ENCODE measurements around the gene CEMIP2. TPM values are rescaled to one million over a fixed set of nuclear protein-coding genes. Genes with fewer than 3 reads are reported as not detected.

CEMIP2 gene
- total RNA-seq, 1 donor from 2014 or later: 34.4 TPM

DNA sequence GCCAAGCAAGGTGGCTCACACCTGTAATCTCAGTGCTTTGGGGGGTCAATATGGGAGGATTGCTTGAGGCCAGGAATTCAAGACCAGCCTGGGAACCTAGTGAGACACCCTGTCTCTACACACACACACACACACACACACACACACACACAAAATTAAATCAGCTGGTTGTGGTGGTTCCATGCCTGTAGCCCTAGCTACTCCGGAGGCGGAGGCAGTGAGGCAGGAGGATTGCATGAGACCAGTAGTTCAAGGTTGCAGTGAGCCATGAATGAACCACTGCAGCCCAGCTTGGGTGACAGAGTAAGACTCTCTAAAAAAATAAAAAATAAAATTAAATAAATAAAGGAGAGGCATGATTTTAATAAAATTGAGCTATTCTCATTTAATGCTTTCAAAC lies 13.1 kb downstream of the CEMIP2 start:
- TF ChIP-seq, protein P1, sequence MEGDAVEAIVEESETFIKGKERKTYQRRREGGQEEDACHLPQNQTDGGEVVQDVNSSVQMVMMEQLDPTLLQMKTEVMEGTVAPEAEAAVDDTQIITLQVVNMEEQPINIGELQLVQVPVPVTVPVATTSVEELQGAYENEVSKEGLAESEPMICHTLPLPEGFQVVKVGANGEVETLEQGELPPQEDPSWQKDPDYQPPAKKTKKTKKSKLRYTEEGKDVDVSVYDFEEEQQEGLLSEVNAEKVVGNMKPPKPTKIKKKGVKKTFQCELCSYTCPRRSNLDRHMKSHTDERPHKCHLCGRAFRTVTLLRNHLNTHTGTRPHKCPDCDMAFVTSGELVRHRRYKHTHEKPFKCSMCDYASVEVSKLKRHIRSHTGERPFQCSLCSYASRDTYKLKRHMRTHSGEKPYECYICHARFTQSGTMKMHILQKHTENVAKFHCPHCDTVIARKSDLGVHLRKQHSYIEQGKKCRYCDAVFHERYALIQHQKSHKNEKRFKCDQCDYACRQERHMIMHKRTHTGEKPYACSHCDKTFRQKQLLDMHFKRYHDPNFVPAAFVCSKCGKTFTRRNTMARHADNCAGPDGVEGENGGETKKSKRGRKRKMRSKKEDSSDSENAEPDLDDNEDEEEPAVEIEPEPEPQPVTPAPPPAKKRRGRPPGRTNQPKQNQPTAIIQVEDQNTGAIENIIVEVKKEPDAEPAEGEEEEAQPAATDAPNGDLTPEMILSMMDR (IDR thresholded peaks at IDR 0.05): no peak

DNA sequence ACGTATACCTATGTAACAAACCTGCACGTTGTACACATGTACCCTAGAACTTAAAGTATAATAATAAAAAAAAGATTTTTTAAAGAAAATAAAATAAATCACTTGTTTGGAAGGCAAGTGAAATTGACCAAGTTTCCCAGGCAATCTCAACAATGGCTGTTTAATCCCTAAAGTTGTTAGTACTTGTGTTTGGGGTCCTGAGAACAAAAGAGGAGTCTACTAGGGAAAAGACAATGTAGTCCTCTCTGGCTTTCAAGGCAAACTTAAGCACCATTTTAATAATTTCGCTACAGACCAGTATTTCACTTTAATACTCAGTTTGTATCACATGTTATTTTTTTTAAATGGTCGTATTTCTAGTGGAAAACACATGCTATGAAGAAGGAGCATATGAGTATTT lies 14.2 kb downstream of the CEMIP2 start:
- H3K9me3 ChIP-seq: no peaks in the 10 kb centered on the region
- no peaks in the 10 kb centered on the region for H3K27me3 ChIP-seq
- H3K36me3 ChIP-seq: no peaks in the 10 kb centered on the region
- peaks cover 0 to 5% of the 10 kb centered on the region in 2 donors for H3K4me1 ChIP-seq
- H3K27ac ChIP-seq: no peak overlapping the region
- no peak for DNase-seq (ENCODE audit: low spot score in 2 of 2)
- intact Hi-C loops (cut with DNase I): no loop called here
- H3K4me3 ChIP-seq: no peak overlapping the region
- TF ChIP-seq, protein P1 (IDR thresholded peaks at IDR 0.05): no peak

More for the DNA sequence above, 13.1 kb downstream of the CEMIP2 start:
- no peak overlapping the region for H3K4me3 ChIP-seq
- intact Hi-C loops (cut with DNase I): no loop called here
- DNase-seq (ENCODE audit: low spot score in 2 of 2): no peak
- no peaks in the 10 kb centered on the region for H3K36me3 ChIP-seq
- H3K27me3 ChIP-seq: no peaks in the 10 kb centered on the region
- peaks cover 0 to 5% of the 10 kb centered on the region in 2 donors for H3K4me1 ChIP-seq
- no peak overlapping the region for H3K27ac ChIP-seq
- H3K9me3 ChIP-seq: no peaks in the 10 kb centered on the region

GRCh38 chr9:71752928-71753327 lies 15.4 kb downstream of the CEMIP2 start:
- Histone ChIP-seq H3K27ac (no peak overlapping the region), H3K9me3 (no peaks in the 10 kb centered on the region), H3K27me3 (no peaks in the 10 kb centered on the region), H3K4me1 (no peaks in the 10 kb centered on the region), H3K4me3 (no peak overlapping the region), H3K36me3 (no peaks in the 10 kb centered on the region)
- TF ChIP-seq, protein P1 (IDR thresholded peaks at IDR 0.05): no peak
- no peak for DNase-seq (ENCODE audit: low spot score in 2 of 2)
- intact Hi-C loops (cut with DNase I): no loop called here

- intact Hi-C loops (cut with DNase I): no loop called here
- TF ChIP-seq, protein P1 (IDR thresholded peaks at IDR 0.05): no peak
- no peak overlapping the region for H3K4me3 ChIP-seq
- no peak overlapping the region for H3K27ac ChIP-seq
- no peaks in the 10 kb centered on the region for H3K9me3 ChIP-seq
- no peaks in the 10 kb centered on the region for H3K36me3 ChIP-seq
- DNase-seq (ENCODE audit: low spot score in 2 of 2): no peak
- no peaks in the 10 kb centered on the region for H3K27me3 ChIP-seq
- H3K4me1 ChIP-seq: no peaks in the 10 kb centered on the region
Observed at GRCh38 chr9:71752352-71752751, 16.0 kb downstream of the CEMIP2 start.

GRCh38 chr9:71748280-71748743 lies 20.0 kb downstream of the CEMIP2 start:
- Histone ChIP-seq H3K4me3 (no peak overlapping the region), H3K36me3 (peaks cover 0 to 4% of the 10 kb centered on the region in 2 donors), H3K27me3 (no peaks in the 10 kb centered on the region), H3K9me3 (no peaks in the 10 kb centered on the region), H3K27ac (peak overlapping the region in 1 of 2 donors; percentile 29), H3K4me1 (peaks cover 0 to 4% of the 10 kb centered on the region in 2 donors)
- TF ChIP-seq, protein P1 (IDR thresholded peaks at IDR 0.05): no peak
- DNase-seq (ENCODE audit: low spot score in 2 of 2): no peak
- intact Hi-C loops (cut with DNase I): loop anchor here (5.0 kb wide), 1 partner anchor 1201 kb away; no protein-coding TSS in a partner anchor

DNA sequence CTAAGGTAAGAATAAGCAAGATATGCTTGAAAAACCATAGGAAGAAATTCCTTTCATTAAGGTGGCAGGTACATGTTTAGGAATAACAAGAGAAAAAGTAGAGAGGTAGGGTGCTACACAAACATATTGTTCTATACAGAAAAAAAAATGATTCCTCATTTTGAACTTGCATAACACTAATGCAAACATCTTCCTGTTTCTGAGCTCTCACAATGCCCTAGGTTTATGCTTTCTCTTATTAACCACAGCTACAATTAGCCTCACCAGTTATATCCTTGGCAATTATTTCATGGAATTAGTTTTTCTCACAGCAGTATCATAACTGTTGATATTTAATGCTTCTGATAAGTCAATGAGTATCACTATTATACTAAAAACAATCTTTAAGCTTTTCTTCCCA lies 20.7 kb downstream of the CEMIP2 start:
- DNase-seq (ENCODE audit: low spot score in 2 of 2): no peak
- TF ChIP-seq, protein P1 (IDR thresholded peaks at IDR 0.05): no peak
- Histone ChIP-seq H3K9me3 (no peaks in the 10 kb centered on the region), H3K4me1 (peaks cover 0 to 4% of the 10 kb centered on the region in 2 donors), H3K4me3 (no peak overlapping the region), H3K27ac (no peak overlapping the region), H3K27me3 (no peaks in the 10 kb centered on the region), H3K36me3 (peaks cover 0 to 4% of the 10 kb centered on the region in 2 donors)
- intact Hi-C loops (cut with DNase I): loop anchor here (2.0 to 5.0 kb wide), 2 partner anchors 21 to 1200 kb away; partner anchors contain the start of gene CEMIP2
